ENCODE results near the gene NFATC4.

Gene NFATC4

GRCh38 chr14:24399999-24400718 is 32.2 kb downstream of the NFATC4 start:
- 81 to 89% methylated on average over 2 to 3 of the region's 4 CpGs for WGBS, 2 experiments (ENCODE audit: insufficient coverage in 2 of 2)

GRCh38 chr14:24401810-24402702 is 34.1 kb downstream of the NFATC4 start:
- Histone ChIP-seq H3K4me1 (ENCODE audit: control insufficient read depth, insufficient read depth, low read length, poor library complexity, severe bottlenecking) (peaks cover 14% of the 10 kb centered on the region), H3K4me3 (ENCODE audit: extremely low read depth, insufficient read depth, low read length, poor library complexity, severe bottlenecking) (no peak overlapping the region), H3K9me3 (ENCODE audit: control insufficient read depth, low read length) (no peaks in the 10 kb centered on the region), H3K27ac (ENCODE audit: low read depth, low read length, severe bottlenecking) (no peak overlapping the region), H3K36me3 (ENCODE audit: control insufficient read depth, insufficient read depth, low read length) (no peaks in the 10 kb centered on the region)
- 83 to 93% methylated on average over 5 to 8 of the region's 9 CpGs for WGBS, 2 experiments (ENCODE audit: insufficient coverage in 2 of 2)

More at GRCh38 chr14:24399999-24400718, 32.2 kb downstream of the NFATC4 start:
- no peak overlapping the region for H3K27ac ChIP-seq (ENCODE audit: low read depth, low read length, severe bottlenecking)
- no peaks in the 10 kb centered on the region for H3K36me3 ChIP-seq (ENCODE audit: control insufficient read depth, insufficient read depth, low read length)
- peak overlapping the region; percentile 63 for H3K4me3 ChIP-seq (ENCODE audit: extremely low read depth, insufficient read depth, low read length, poor library complexity, severe bottlenecking)
- no peaks in the 10 kb centered on the region for H3K9me3 ChIP-seq (ENCODE audit: control insufficient read depth, low read length)
- peaks cover 26% of the 10 kb centered on the region for H3K4me1 ChIP-seq (ENCODE audit: control insufficient read depth, insufficient read depth, low read length, poor library complexity, severe bottlenecking)

GRCh38 chr14:24403294-24403998 is 35.5 kb downstream of the NFATC4 start:
- Histone ChIP-seq H3K9me3 (ENCODE audit: control insufficient read depth, low read length) (no peaks in the 10 kb centered on the region), H3K36me3 (ENCODE audit: control insufficient read depth, insufficient read depth, low read length) (peaks cover 7% of the 10 kb centered on the region), H3K4me3 (ENCODE audit: extremely low read depth, insufficient read depth, low read length, poor library complexity, severe bottlenecking) (no peak overlapping the region), H3K4me1 (ENCODE audit: control insufficient read depth, insufficient read depth, low read length, poor library complexity, severe bottlenecking) (peaks cover 14% of the 10 kb centered on the region), H3K27ac (ENCODE audit: low read depth, low read length, severe bottlenecking) (no peak overlapping the region)
- 90 to 91% methylated on average over 5 to 7 of the region's 7 CpGs for WGBS, 2 experiments (ENCODE audit: insufficient coverage in 2 of 2)

GRCh38 chr14:24404814-24405213 is 36.8 kb downstream of the NFATC4 start:
- 63 to 95% methylated on average over 1 to 3 of the region's 4 CpGs for WGBS, 2 experiments (ENCODE audit: insufficient coverage in 2 of 2)

GRCh38 chr14:24406416-24406815 is 38.4 kb downstream of the NFATC4 start:
- WGBS, 2 experiments (ENCODE audit: insufficient coverage in 2 of 2) = 97 to 98% methylated on average over 5 to 6 of the region's 6 CpGs
- Histone ChIP-seq H3K9me3 (ENCODE audit: control insufficient read depth, low read length) (no peaks in the 10 kb centered on the region), H3K27ac (ENCODE audit: low read depth, low read length, severe bottlenecking) (no peak overlapping the region), H3K36me3 (ENCODE audit: control insufficient read depth, insufficient read depth, low read length) (peaks cover 24% of the 10 kb centered on the region), H3K4me3 (ENCODE audit: extremely low read depth, insufficient read depth, low read length, poor library complexity, severe bottlenecking) (no peak overlapping the region), H3K4me1 (ENCODE audit: control insufficient read depth, insufficient read depth, low read length, poor library complexity, severe bottlenecking) (peaks cover 6% of the 10 kb centered on the region)

More at GRCh38 chr14:24404814-24405213, 36.8 kb downstream of the NFATC4 start:
- peaks cover 11% of the 10 kb centered on the region for H3K4me1 ChIP-seq (ENCODE audit: control insufficient read depth, insufficient read depth, low read length, poor library complexity, severe bottlenecking)
- H3K36me3 ChIP-seq (ENCODE audit: control insufficient read depth, insufficient read depth, low read length) = peaks cover 18% of the 10 kb centered on the region
- H3K4me3 ChIP-seq (ENCODE audit: extremely low read depth, insufficient read depth, low read length, poor library complexity, severe bottlenecking) = no peak overlapping the region
- H3K27ac ChIP-seq (ENCODE audit: low read depth, low read length, severe bottlenecking) = no peak overlapping the region
- H3K9me3 ChIP-seq (ENCODE audit: control insufficient read depth, low read length) = no peaks in the 10 kb centered on the region

GRCh38 chr14:24407608-24408325 is 39.8 kb downstream of the NFATC4 start:
- 92 to 99% methylated on average over 11 to 17 of the region's 18 CpGs for whole genome bisulfite sequencing, 2 experiments (ENCODE audit: insufficient coverage in 2 of 2)
- no peak overlapping the region for H3K27ac ChIP-seq (ENCODE audit: low read depth, low read length, severe bottlenecking)
- peaks cover 6% of the 10 kb centered on the region for H3K4me1 ChIP-seq (ENCODE audit: control insufficient read depth, insufficient read depth, low read length, poor library complexity, severe bottlenecking)
- no peak overlapping the region for H3K4me3 ChIP-seq (ENCODE audit: extremely low read depth, insufficient read depth, low read length, poor library complexity, severe bottlenecking)
- peaks cover 35% of the 10 kb centered on the region for H3K36me3 ChIP-seq (ENCODE audit: control insufficient read depth, insufficient read depth, low read length)
- H3K9me3 ChIP-seq (ENCODE audit: control insufficient read depth, low read length) = no peaks in the 10 kb centered on the region

GRCh38 chr14:24408764-24409163 is 40.8 kb downstream of the NFATC4 start:
- Histone ChIP-seq H3K4me1 (ENCODE audit: control insufficient read depth, insufficient read depth, low read length, poor library complexity, severe bottlenecking) (peaks cover 3% of the 10 kb centered on the region), H3K27ac (ENCODE audit: low read depth, low read length, severe bottlenecking) (no peak overlapping the region), H3K9me3 (ENCODE audit: control insufficient read depth, low read length) (no peaks in the 10 kb centered on the region), H3K4me3 (ENCODE audit: extremely low read depth, insufficient read depth, low read length, poor library complexity, severe bottlenecking) (no peak overlapping the region), H3K36me3 (ENCODE audit: control insufficient read depth, insufficient read depth, low read length) (peaks cover 45% of the 10 kb centered on the region)
- 95 to 96% methylated on average over 3 of the region's 3 CpGs for WGBS, 2 experiments (ENCODE audit: insufficient coverage in 2 of 2)

- H3K4me1 ChIP-seq (ENCODE audit: control insufficient read depth, insufficient read depth, low read length, poor library complexity, severe bottlenecking) = no peaks in the 10 kb centered on the region
- 87 to 98% methylated on average over 4 to 5 of the region's 6 CpGs for WGBS, 2 experiments (ENCODE audit: insufficient coverage in 2 of 2)
- no peak overlapping the region for H3K4me3 ChIP-seq (ENCODE audit: extremely low read depth, insufficient read depth, low read length, poor library complexity, severe bottlenecking)
- peaks cover 49% of the 10 kb centered on the region for H3K36me3 ChIP-seq (ENCODE audit: control insufficient read depth, insufficient read depth, low read length)
- H3K27ac ChIP-seq (ENCODE audit: low read depth, low read length, severe bottlenecking) = no peak overlapping the region
- H3K9me3 ChIP-seq (ENCODE audit: control insufficient read depth, low read length) = no peaks in the 10 kb centered on the region
Measured at GRCh38 chr14:24409192-24409591, 41.2 kb downstream of the NFATC4 start.

GRCh38 chr14:24409956-24410355 is 42.0 kb downstream of the NFATC4 start:
- Histone ChIP-seq H3K4me3 (ENCODE audit: extremely low read depth, insufficient read depth, low read length, poor library complexity, severe bottlenecking) (no peak overlapping the region), H3K9me3 (ENCODE audit: control insufficient read depth, low read length) (no peaks in the 10 kb centered on the region), H3K27ac (ENCODE audit: low read depth, low read length, severe bottlenecking) (no peak overlapping the region), H3K4me1 (ENCODE audit: control insufficient read depth, insufficient read depth, low read length, poor library complexity, severe bottlenecking) (no peaks in the 10 kb centered on the region), H3K36me3 (ENCODE audit: control insufficient read depth, insufficient read depth, low read length) (peaks cover 54% of the 10 kb centered on the region)
- 94 to 98% methylated on average over 10 of the region's 10 CpGs for WGBS, 2 experiments (ENCODE audit: insufficient coverage in 2 of 2)

Measured in mesodermal cell (in vitro differentiated cells).